HL-60 (cell line): ENCODE results near the gene PARVB.

Source experiments
- DNase-seq, 2 experiments: peaks; one replicate each; pipeline ENCODE4 v3.0.0-alpha.2; 2010 to 2020; ENCODE audit warnings: low read depth in 1 of 2, low spot score in 1 of 2
- H3K27ac ChIP-seq: fragments of 250-450 bp; sonication (Bioruptor Pico); replicated peaks from 2 replicates; pipeline ENCODE4 v1.5.1; 2020; ENCODE audit warnings: mild to moderate bottlenecking, moderate library complexity
- H3K27me3 ChIP-seq: fragments of 250-450 bp; sonication (Bioruptor Pico); 2 replicates; pipeline ENCODE4 v1.5.1; 2021; ENCODE audit warnings: mild to moderate bottlenecking, moderate library complexity; ENCODE audit not compliant: insufficient read depth, poor library complexity, severe bottlenecking
- H3K4me3 ChIP-seq: replicated peaks from 2 replicates; pipeline ENCODE4 v1.5.1; 2011; ENCODE audit warnings: mild to moderate bottlenecking, control low read depth, low read length; ENCODE audit not compliant: insufficient read depth
- GABPA ChIP-seq: IDR thresholded peaks from 2 replicates; pipeline ENCODE4 v1.6.1; 2012; ENCODE audit warnings: low read depth
- POLR2AphosphoS5 ChIP-seq: IDR thresholded peaks from 2 replicates; pipeline ENCODE4 v1.6.1; 2012; ENCODE audit warnings: low read depth
- SPI1 ChIP-seq: IDR thresholded peaks from 2 replicates; pipeline ENCODE4 v1.6.1; 2012; ENCODE audit warnings: low read depth, mild to moderate bottlenecking, borderline replicate concordance
- TF ChIP-seq, protein P1 (sequence below): IDR thresholded peaks from one replicate; pipeline ENCODE4 v1.5.1; 2011; ENCODE audit warnings: low read length, control low read depth, inconsistent platforms; ENCODE audit not compliant: insufficient read depth
- TF ChIP-seq, protein P2 (sequence below): IDR thresholded peaks from 2 replicates; pipeline ENCODE4 v1.6.1; 2012; ENCODE audit warnings: low read depth; ENCODE audit not compliant: insufficient replicate concordance

The PARVB gene

DNA sequence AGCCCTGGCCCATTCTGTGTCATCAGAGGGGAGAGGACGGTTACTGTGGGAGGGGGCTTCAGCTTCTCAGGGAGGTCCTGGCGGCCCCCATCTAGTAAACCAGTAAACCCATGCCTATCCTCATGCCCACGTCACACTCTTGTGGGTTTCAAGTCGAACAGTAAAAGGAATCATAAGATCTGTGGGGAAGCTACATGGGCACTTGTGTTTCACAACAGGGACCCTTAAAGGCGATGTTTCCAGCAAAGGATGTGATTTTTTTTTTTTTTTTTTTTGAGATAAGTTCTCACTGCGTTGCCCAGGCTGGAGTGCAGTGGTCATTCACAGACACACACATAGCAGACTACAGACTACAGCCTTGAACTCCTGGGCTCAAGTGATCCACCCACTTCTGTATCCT lies 147.5 kb downstream of the PARVB start:
- DNase-seq = no peak
- no peak for TF ChIP-seq GABPA
- TF ChIP-seq SPI1 = no peak
- TF ChIP-seq, protein P1, sequence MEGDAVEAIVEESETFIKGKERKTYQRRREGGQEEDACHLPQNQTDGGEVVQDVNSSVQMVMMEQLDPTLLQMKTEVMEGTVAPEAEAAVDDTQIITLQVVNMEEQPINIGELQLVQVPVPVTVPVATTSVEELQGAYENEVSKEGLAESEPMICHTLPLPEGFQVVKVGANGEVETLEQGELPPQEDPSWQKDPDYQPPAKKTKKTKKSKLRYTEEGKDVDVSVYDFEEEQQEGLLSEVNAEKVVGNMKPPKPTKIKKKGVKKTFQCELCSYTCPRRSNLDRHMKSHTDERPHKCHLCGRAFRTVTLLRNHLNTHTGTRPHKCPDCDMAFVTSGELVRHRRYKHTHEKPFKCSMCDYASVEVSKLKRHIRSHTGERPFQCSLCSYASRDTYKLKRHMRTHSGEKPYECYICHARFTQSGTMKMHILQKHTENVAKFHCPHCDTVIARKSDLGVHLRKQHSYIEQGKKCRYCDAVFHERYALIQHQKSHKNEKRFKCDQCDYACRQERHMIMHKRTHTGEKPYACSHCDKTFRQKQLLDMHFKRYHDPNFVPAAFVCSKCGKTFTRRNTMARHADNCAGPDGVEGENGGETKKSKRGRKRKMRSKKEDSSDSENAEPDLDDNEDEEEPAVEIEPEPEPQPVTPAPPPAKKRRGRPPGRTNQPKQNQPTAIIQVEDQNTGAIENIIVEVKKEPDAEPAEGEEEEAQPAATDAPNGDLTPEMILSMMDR = no peak
- TF ChIP-seq, protein P2, sequence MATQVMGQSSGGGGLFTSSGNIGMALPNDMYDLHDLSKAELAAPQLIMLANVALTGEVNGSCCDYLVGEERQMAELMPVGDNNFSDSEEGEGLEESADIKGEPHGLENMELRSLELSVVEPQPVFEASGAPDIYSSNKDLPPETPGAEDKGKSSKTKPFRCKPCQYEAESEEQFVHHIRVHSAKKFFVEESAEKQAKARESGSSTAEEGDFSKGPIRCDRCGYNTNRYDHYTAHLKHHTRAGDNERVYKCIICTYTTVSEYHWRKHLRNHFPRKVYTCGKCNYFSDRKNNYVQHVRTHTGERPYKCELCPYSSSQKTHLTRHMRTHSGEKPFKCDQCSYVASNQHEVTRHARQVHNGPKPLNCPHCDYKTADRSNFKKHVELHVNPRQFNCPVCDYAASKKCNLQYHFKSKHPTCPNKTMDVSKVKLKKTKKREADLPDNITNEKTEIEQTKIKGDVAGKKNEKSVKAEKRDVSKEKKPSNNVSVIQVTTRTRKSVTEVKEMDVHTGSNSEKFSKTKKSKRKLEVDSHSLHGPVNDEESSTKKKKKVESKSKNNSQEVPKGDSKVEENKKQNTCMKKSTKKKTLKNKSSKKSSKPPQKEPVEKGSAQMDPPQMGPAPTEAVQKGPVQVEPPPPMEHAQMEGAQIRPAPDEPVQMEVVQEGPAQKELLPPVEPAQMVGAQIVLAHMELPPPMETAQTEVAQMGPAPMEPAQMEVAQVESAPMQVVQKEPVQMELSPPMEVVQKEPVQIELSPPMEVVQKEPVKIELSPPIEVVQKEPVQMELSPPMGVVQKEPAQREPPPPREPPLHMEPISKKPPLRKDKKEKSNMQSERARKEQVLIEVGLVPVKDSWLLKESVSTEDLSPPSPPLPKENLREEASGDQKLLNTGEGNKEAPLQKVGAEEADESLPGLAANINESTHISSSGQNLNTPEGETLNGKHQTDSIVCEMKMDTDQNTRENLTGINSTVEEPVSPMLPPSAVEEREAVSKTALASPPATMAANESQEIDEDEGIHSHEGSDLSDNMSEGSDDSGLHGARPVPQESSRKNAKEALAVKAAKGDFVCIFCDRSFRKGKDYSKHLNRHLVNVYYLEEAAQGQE = no peak
- TF ChIP-seq POLR2AphosphoS5 = no peak
- Histone ChIP-seq H3K27ac (peak overlapping the region; percentile 96), H3K27me3 (no peaks in the 10 kb centered on the region), H3K4me3 (no peak overlapping the region)

DNA sequence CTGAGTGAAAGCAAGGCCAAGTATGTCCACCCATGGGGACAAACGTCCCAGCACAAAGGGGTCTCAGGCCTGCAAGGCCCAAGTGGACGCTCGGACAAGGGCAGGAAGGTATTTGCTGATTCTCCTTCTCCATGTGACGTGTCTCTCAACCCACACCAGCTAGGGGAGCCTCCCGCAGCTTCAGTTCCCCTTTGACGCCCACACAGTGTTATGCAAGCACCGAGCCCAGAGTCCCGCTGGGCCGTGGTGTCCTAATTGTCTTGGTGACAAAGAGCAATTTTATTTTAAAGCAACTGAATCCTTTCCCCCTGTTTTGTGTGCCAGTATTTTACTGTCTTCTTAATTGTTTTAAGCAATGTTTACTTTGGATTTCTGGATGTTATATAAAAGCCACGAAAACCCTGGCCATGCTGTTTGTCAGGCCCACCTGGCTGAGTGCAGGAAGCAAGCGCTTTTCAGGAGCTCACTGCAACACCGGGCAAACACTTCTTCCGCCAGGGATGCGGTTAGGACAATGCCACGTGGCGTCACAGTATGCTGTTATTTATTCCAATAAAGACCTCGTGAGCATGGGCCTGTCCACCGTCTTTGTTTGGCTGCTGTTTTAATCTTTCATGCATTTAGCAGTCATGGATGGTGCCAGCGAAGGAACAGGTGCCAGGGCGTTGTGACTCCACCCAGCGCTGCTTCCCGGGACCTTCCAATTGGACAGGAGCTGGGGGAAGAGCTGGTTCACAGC lies 148.4 kb downstream of the PARVB start:
- H3K4me3 ChIP-seq = peak overlapping the region; percentile 52
- DNase-seq = peak; percentile 93 to 97
- H3K27me3 ChIP-seq = no peaks in the 10 kb centered on the region
- H3K27ac ChIP-seq = peak overlapping the region; percentile 96
- TF ChIP-seq, protein P2 = peak; percentile 34
- TF ChIP-seq, protein P1 = no peak
- TF ChIP-seq POLR2AphosphoS5 (peak; percentile 70; the same call in 1 of the 2 replicates), GABPA (peak; percentile 68), SPI1 (peak; percentile 93)

DNA sequence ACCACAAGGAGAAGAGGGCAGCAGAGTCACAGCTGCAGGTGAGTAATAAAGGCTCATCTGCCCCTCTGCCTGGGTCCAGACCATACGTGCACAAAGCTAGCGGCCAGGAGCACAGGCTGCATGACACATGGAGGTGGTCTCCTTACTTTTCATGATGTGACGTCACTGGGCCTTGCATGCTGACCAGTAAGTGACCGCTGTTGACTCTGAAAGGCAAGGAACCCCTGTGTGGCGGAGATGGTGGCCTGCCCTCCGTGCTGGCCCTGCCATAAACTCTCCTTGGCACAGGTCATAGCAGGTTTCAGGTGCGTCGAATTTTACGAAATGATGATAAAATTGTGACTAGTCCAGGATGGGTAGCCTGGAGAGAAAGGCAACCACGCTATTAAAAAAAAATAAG lies 149.1 kb downstream of the PARVB start:
- Histone ChIP-seq H3K4me3 (peak overlapping the region; percentile 52), H3K27ac (peak overlapping the region; percentile 96)
- TF ChIP-seq, protein P1 = no peak
- TF ChIP-seq GABPA = no peak
- TF ChIP-seq, protein P2 = no peak
- no peak; the same call in 1 of the 2 replicates for TF ChIP-seq POLR2AphosphoS5
- TF ChIP-seq SPI1 = no peak

More for the DNA sequence above, 149.1 kb downstream of the PARVB start:
- no peak for DNase-seq
- no peaks in the 10 kb centered on the region for H3K27me3 ChIP-seq
